GM19240 (cell line): ENCODE data around the gene OR10G7.
"Not testable (repeated sequence)": the region's sequence is repeated elsewhere in the genome, so short reads cannot be mapped to it uniquely, and the experiment has no call there.

ENCODE experiments used
- DNase-seq: peaks from one replicate; pipeline ENCODE4 v3.0.0; 2011; ENCODE audit warnings: low spot score; ENCODE audit not compliant: insufficient read length

The OR10G7 gene

DNA sequence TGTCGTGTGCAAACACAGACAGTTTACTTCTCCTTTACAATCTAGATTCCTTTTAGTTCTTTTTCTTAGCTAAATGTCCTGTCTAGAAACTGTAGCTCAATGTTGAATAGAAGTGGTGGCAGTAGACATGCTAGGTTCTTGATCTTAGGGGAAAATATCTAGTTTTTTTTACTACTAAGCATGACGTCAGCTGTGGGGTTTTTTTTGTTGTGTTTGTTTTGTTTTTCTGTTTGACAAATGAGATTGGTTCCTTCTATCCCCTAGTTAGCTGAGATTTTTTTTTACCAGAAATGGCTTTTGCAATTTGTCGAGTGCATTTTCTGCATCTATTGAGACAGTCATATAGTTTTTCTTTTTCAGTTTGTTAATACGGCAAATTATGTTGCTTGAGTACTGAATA lies 2.3 kb upstream of the OR10G7 start:
- DNase-seq = no peak

DNA sequence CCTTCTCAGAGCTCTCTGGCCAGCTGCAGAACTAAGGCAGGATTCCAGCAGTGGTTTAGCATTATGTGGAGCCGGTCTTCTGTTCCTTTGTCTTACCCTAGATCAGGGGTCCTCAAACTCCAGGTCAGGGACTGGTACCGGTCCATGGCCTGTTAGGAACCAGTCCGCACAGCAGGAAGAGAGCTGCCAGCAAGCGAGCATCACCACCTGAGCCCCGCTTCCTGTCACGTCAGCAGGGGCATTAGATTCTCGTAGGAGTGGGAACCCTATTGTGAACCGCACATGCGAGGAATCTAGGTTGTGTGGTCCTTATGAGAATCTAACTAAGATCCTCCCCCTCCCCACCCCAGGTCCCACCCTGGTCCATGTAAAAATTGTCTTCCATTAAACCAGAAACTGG lies 1.6 kb downstream of the OR10G7 start:
- no peak for DNase-seq

DNA sequence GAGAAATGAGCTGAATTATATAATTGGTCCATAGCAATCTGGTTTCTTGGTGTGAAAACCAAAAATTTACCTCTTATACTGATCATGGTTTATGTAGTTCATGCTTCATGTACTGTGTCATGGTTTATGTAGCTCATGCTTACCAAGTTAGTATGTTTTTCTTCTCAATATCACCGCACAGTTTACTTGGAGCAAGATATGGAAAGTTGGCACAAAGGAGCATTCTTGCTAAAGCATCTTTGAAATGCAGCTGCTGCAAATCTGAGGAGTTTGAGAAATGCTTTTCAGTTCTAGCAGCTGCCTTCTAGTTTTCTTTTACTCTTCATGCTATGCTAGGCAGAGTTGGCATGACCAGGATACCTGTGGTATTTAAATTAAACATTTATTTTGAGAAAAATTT lies 4.5 kb downstream of the OR10G7 start:
- no peak for DNase-seq

DNA sequence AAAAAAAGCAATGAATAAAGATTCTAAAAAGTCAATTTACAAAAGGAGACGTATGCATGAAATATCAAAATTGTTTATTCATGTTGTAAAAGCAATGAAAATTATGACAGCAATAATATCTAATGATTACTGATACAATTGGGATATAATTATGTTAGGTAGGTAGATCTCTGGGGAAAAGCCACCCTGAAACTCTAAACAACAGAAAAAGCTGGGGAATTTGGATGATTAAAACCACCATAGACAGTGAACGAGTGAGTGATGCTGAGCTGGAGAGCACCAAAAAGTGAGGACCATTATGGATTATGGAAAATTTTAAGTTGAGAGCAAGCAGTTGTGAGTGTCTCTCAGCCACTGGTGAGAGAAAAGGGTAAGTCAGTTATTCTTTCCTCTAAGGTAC lies 14.6 kb downstream of the OR10G7 start, which contains the start of gene OR10G8:
OR10G8 (plus strand) TSS at position 301 of the 400 bp plus-strand sequence. CDS start 2,825 bp downstream, outside the sequence.
- DNase-seq = no peak

DNA sequence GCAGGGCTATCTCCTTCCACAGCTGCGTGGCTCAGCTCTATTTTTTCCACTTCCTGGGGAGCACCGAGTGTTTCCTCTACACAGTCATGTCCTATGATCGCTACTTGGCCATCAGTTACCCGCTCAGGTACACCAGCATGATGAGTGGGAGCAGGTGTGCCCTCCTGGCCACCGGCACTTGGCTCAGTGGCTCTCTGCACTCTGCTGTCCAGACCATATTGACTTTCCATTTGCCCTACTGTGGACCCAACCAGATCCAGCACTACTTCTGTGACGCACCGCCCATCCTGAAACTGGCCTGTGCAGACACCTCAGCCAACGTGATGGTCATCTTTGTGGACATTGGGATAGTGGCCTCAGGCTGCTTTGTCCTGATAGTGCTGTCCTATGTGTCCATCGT lies 25.3 kb downstream of the OR10G7 start:
- DNase-seq = not testable (repeated sequence)

DNA sequence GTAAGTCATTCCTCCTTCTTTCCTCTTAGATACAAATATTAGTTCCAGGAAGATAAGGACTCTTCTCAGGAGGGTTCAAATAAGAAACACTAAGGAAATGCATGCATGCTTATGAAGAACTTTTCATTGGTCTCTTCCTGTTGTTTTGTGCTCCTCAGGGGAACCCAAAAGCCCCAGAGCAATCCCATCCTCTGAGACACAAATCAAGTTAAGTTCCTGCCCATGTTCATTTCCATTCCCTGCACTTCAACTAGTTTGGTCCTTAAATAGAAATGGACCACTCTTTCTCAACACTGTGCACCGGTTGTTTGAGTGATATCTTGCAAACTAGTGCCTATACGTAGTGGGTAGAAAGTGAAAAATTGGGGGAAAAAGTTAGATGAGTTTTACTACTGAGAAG lies 28.4 kb downstream of the OR10G7 start, which contains the start of gene OR10G4:
OR10G4 (plus strand) TSS at position 301 of the 400 bp plus-strand sequence. CDS start 2,578 bp downstream, outside the sequence.
- no peak for DNase-seq

DNA sequence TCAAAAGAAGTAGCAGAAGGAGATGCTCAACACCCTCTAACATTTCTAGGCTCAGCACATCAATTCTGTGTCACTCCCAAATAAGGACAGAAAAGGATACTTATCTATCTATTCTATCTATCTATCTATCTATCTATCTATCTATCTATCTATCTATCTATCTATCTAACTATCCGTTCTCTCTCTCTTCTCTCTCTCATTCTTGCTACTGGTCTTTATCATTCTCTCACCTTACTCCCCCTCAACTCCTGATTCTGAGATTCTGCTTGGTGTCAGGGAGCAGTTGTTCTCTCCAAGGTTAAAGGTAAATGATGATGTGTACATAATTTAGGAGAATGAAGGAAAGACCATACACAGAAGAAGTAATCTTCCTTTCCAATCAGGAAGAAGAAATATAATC lies 46.0 kb downstream of the OR10G7 start, which contains the start of gene OR10G6:
OR10G6 (minus strand) TSS at position 43 of the 400 bp plus-strand sequence; CDS start at position 43, 0 bp downstream.
- no peak for DNase-seq
